GM18858 (cell line): ENCODE data around the gene OSBPL2.

ENCODE experiments used
- ATAC-seq: cut with Tn5 transposase; IDR thresholded peaks from one replicate; pipeline ENCODE4 v1.9.1; 2021; ENCODE audit not compliant: unreplicated experiment

Gene OSBPL2

GRCh38 chr20:62296724-62297448 lies 58.6 kb downstream of the OSBPL2 start:
- ATAC-seq, result no peak

GRCh38 chr20:62297449-62298227 lies 59.3 kb downstream of the OSBPL2 start:
- no peak for ATAC-seq

- no peak for ATAC-seq
Observed at GRCh38 chr20:62298577-62299249, 60.4 kb downstream of the OSBPL2 start.

GRCh38 chr20:62299666-62300236 lies 61.4 kb downstream of the OSBPL2 start:
- ATAC-seq, result no peak

GRCh38 chr20:62300319-62300718 lies 62.0 kb downstream of the OSBPL2 start:
- ATAC-seq, result no peak

GRCh38 chr20:62301111-62301668 lies 62.9 kb downstream of the OSBPL2 start:
- ATAC-seq, result no peak

- peak; percentile 27 for ATAC-seq
Observed at GRCh38 chr20:62301773-62302340, 63.5 kb downstream of the OSBPL2 start.

- ATAC-seq, result peak; percentile 87
Observed at GRCh38 chr20:62302341-62303061, 64.2 kb downstream of the OSBPL2 start, which contains the start of gene ADRM1. Gene ADRM1 (plus strand): TSS chr20:62302997. CDS start chr20:62303569, 572 bp downstream.

GRCh38 chr20:62303062-62303339 lies 64.7 kb downstream of the OSBPL2 start:
- ATAC-seq, result no peak

GRCh38 chr20:62303340-62304226 lies 65.3 kb downstream of the OSBPL2 start:
- no peak for ATAC-seq

- no peak for ATAC-seq
Observed at GRCh38 chr20:62304331-62305148, 66.2 kb downstream of the OSBPL2 start.

GRCh38 chr20:62305149-62305764 lies 66.9 kb downstream of the OSBPL2 start:
- no peak for ATAC-seq

- no peak for ATAC-seq
Observed at GRCh38 chr20:62305765-62306413, 67.6 kb downstream of the OSBPL2 start.

- ATAC-seq, result no peak
Observed at GRCh38 chr20:62306414-62307187, 68.3 kb downstream of the OSBPL2 start.

- no peak for ATAC-seq
Observed at GRCh38 chr20:62307226-62308101, 69.1 kb downstream of the OSBPL2 start.
